Naive thymus-derived CD8-positive, alpha-beta T cell (primary cell): ENCODE measurements around the gene RBM7. TPM values are rescaled to one million over a fixed set of nuclear protein-coding genes. Genes with fewer than 3 reads are reported as not detected.

Source experiments
- ATAC-seq, 2 donors: fragments of 150-1000 bp; cut with Tn5 transposase in 1 of 2; sonication (Bioruptor Pico), chemical (Tn5 transposase) in 1 of 2; 1 replicate in 1 of 2; 2 replicates in 1 of 2; pipeline ENCODE4 v1.10.0; 2021; ENCODE audit warnings: mild to moderate bottlenecking in 2 of 2, moderate library complexity in 2 of 2
- POLR2A ChIA-PET: fragments of 350-600 bp; sonication (Branson Sonifier 250); formaldehyde crosslinking; loops from one replicate; lab custom pipeline; 2021; ENCODE audit warnings: antibody characterized with exemption; lab: Charles Lee
- DNase-seq, 10 donors: peaks; one replicate each; pipeline versions ENCODE4 v3.0.0 to v3.0.0-alpha.2; 2020 to 2022
- H3K27ac Mint-ChIP-seq, 10 donors: one replicate each; pipeline ENCODE4 v1.8.0; 2020 to 2022; ENCODE audit warnings: mild to moderate bottlenecking in 10 of 10, mixed read lengths in 10 of 10, moderate library complexity in 4 of 10, inconsistent platforms in 1 of 10
- H3K27me3 Mint-ChIP-seq, 5 donors: one replicate each; pipeline ENCODE4 v1.8.0; 2021 to 2022; ENCODE audit warnings: mixed read lengths in 5 of 5
- H3K36me3 Mint-ChIP-seq, 3 donors: one replicate each; pipeline ENCODE4 v1.8.0; 2020 to 2022; ENCODE audit warnings: mixed read lengths in 3 of 3, mild to moderate bottlenecking in 2 of 3, inconsistent platforms in 1 of 3
- H3K4me1 Mint-ChIP-seq, 4 donors: one replicate each; pipeline ENCODE4 v1.8.0; 2021 to 2022; ENCODE audit warnings: mixed read lengths in 4 of 4
- H3K4me3 Mint-ChIP-seq, 10 donors: one replicate each; pipeline ENCODE4 v1.8.0; 2020 to 2022; ENCODE audit warnings: mild to moderate bottlenecking in 10 of 10, mixed read lengths in 10 of 10, moderate library complexity in 6 of 10, inconsistent platforms in 1 of 10
- H3K9me3 Mint-ChIP-seq, 9 donors: one replicate each; pipeline ENCODE4 v1.8.0; 2020 to 2022; ENCODE audit warnings: mixed read lengths in 9 of 9, mild to moderate bottlenecking in 3 of 9, inconsistent platforms in 1 of 9, moderate library complexity in 1 of 9
- polyA plus RNA-seq, 3 donors: library from polyadenylated mRNA; unstranded; fragments of 300-500 nt; fragmentation: Illumina TruSeq; gene quantifications; one replicate each; pipeline ENCODE4 v1.2.3, GENCODE V29; 2021
- total RNA-seq, 8 experiments: library from RNA in 2 of 8; stranded (reverse) in 2 of 8; gene quantifications; one replicate each; pipeline ENCODE4 v1.2.3 and lab custom pipeline; 2021 to 2026

Gene RBM7, protein sequence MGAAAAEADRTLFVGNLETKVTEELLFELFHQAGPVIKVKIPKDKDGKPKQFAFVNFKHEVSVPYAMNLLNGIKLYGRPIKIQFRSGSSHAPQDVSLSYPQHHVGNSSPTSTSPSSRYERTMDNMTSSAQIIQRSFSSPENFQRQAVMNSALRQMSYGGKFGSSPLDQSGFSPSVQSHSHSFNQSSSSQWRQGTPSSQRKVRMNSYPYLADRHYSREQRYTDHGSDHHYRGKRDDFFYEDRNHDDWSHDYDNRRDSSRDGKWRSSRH
- total RNA-seq, result 10 to 100 TPM; 46.2 to 46.4 TPM
- 10 to 100 TPM; 13.8 to 34.0 (median 20.3) TPM for polyA plus RNA-seq
- total RNA-seq (lab: John Stamatoyannopoulos, UW), result 18.8 to 39.9 (median 19.8) reads per million in 6 experiments

DNA sequence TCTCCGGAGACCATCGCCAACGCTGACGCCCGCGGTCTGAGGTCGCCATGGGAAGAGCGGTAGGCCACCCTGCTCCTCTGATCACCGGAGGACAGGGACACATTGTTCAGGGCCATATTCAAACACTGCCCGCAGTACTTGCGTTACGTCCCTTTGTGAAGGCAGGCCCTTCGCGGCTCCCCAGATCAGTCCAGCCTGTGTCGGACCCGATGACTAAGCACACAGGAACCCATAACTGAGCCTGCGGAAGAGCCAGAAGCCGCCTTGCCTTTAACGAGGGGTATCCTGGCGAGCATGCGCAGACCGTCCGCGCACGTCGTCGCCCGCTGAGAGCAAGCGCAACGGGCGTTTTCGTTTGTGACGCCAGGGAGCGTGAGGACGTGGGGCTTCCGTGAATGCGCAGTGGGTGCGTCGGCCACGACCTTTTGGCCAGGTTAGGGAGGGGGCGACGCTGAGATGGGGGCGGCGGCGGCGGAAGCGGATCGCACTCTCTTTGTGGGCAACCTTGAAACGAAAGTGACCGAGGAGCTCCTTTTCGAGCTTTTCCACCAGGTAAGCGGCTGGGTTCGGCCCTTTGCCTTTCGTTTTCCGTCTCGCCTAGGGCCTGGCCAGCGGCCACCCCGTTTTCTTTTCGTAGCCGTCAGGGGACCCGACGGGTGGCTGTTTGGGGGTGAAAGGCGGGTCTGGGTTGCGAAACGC is at the start of gene RBM7, which contains the start of gene C11orf71:
RBM7 (plus strand) TSS at position 451 of the 699 bp plus-strand sequence; CDS start at position 457, 6 bp downstream.
C11orf71 (minus strand) TSS at position 296 of the 699 bp plus-strand sequence; CDS start at position 116, 180 bp downstream.
- peak; percentile 93 to 99 (median 97) for DNase-seq
- Mint-ChIP-seq H3K9me3 (no peaks in the 10 kb centered on the region), H3K4me1 (peaks cover 22 to 74% (median 62%) of the 10 kb centered on the region in 4 donors), H3K27me3 (no peaks in the 10 kb centered on the region), H3K27ac (peak within 1 kb of the TSS; percentile 97 to 100 (median 99)), H3K4me3 (peak within 1 kb of the TSS; percentile 93 to 99 (median 97)), H3K36me3 (peaks cover 0 to 26% (median 3%) of the 10 kb centered on the region in 3 donors)
- ATAC-seq, result peak; percentile 89 to 91
- POLR2A ChIA-PET, result interaction anchor here (0.9 to 1.8 kb wide), 3 partner anchors 8 to 40 kb away, joined by 3 to 7 read pairs (median 5); partner anchors contain the start of gene REXO2

DNA sequence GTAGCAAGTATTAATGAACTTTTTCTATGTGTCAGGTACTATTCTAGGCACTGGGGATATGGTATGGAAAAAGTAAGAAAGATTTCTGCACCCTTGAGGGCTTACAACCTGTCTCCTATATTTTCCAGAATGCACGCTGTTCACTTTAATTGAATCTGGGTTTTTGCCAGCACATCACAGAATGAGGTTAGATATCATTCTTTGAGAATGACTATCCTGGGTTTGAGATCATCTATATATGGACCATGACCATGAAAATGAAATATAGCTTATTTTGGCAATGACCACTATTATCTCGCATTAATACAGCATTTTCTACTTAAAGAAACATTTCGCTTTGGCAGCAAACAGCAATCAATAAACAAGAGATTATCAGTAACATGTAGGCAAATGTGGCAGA is 47.0 kb upstream of the RBM7 start:
- Mint-ChIP-seq H3K4me1 (no peaks in the 10 kb centered on the region), H3K4me3 (no peak overlapping the region), H3K9me3 (peaks cover 0 to 5% (median 0%) of the 10 kb centered on the region in 9 donors), H3K27me3 (peaks cover 0 to 8% (median 2%) of the 10 kb centered on the region in 5 donors), H3K27ac (no peak overlapping the region), H3K36me3 (no peaks in the 10 kb centered on the region)
- ATAC-seq (no peak), DNase-seq (no peak)
- POLR2A ChIA-PET, result no interaction called here

DNA sequence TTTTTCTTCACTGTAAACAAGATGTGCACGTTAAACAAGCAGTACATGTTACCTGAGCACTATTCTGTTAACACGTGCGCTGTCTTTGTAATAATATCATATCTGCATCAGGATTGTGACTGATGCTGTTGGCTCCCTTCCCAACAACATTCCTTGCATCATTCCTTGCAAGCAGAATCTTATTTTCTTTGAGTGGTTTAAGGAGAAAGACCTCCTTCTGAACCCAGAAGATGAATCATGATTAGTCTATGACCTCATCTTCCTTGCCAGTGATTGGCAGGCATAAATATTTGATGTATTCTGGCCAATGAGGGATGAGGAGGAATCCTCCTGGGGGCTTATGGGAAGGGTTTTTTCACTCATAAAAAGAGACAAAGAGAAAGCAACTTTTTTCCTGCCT is 46.4 kb upstream of the RBM7 start:
- no peak for DNase-seq

DNA sequence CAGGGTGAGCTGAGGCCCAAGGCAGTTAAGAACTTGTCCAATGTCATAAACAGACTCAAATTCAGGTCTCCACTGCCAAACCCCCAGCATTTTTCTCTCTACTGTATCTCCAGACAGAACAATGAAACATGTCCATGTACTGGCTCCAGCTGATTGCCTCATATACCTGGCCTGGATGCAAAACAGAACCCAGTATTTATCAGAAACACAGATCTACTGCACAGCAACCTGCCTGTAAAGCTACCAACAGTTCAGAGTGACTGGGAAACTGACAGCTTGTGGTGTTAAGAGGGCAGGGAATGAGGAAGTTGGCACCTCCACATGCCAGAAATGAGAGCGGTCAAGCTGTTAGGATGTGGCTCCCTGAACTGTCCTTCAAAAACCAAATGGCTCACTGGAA is 41.8 kb upstream of the RBM7 start:
- Mint-ChIP-seq H3K4me3 (no peak overlapping the region), H3K27ac (no peak overlapping the region), H3K27me3 (peaks cover 0 to 19% (median 7%) of the 10 kb centered on the region in 5 donors), H3K4me1 (no peaks in the 10 kb centered on the region), H3K36me3 (no peaks in the 10 kb centered on the region), H3K9me3 (peaks cover 0 to 5% (median 0%) of the 10 kb centered on the region in 9 donors)
- ATAC-seq, result no peak
- DNase-seq, result no peak
- POLR2A ChIA-PET, result no interaction called here

More for the DNA sequence above, 46.4 kb upstream of the RBM7 start:
- POLR2A ChIA-PET, result no interaction called here
- H3K4me3 Mint-ChIP-seq, result no peak overlapping the region
- no peaks in the 10 kb centered on the region for H3K36me3 Mint-ChIP-seq
- peaks cover 0 to 5% (median 0%) of the 10 kb centered on the region in 9 donors for H3K9me3 Mint-ChIP-seq
- ATAC-seq, result no peak
- no peaks in the 10 kb centered on the region for H3K4me1 Mint-ChIP-seq
- H3K27me3 Mint-ChIP-seq, result peaks cover 0 to 8% (median 7%) of the 10 kb centered on the region in 5 donors
- H3K27ac Mint-ChIP-seq, result no peak overlapping the region

DNA sequence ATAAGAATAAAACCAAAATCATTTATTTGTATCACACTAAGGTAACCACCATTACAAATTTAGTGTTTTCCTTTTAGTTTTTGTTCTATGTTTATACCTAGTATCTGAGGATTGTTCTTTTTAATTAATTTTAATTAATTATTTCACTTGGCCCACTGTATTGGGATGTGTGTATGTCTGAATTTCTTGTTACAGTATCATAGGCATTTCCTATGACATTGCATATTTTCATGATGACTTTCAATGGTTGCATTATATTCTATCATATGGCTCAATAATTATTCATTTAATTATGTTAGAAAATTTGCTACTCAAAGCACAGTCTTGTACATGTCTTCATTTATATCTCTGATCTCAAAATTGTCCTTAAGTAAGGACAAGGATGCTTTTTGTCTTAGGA is 41.1 kb upstream of the RBM7 start:
- Mint-ChIP-seq H3K4me3 (no peak overlapping the region), H3K27ac (no peak overlapping the region), H3K27me3 (peaks cover 0 to 21% (median 7%) of the 10 kb centered on the region in 5 donors), H3K36me3 (no peaks in the 10 kb centered on the region), H3K9me3 (peaks cover 0 to 5% (median 0%) of the 10 kb centered on the region in 9 donors), H3K4me1 (no peaks in the 10 kb centered on the region)
- POLR2A ChIA-PET, result no interaction called here
- DNase-seq (no peak), ATAC-seq (no peak)

DNA sequence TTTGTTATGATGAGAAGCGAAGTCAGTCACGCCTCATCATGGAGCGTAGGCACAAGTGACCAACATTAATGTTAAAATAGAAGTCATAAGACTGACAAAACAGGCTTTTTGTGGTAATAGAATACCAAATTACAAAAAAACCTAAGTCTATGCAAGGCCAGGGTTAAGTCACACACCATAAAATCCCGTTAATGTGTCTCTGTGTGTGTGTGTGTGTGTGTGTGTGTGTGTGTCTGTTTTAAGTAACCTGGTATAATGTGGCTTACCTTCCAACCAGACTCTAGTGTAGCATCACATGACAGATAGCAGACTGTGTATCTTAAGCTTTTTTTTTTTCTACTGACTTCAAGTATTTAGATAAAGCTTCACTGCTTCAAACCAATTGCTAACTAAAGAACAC is 38.1 kb upstream of the RBM7 start:
- Mint-ChIP-seq H3K27ac (no peak overlapping the region), H3K9me3 (no peaks in the 10 kb centered on the region), H3K36me3 (no peaks in the 10 kb centered on the region), H3K4me3 (no peak overlapping the region), H3K4me1 (no peaks in the 10 kb centered on the region), H3K27me3 (peaks cover 0 to 30% (median 16%) of the 10 kb centered on the region in 5 donors)
- ATAC-seq (no peak), DNase-seq (no peak)
- POLR2A ChIA-PET, result no interaction called here

DNA sequence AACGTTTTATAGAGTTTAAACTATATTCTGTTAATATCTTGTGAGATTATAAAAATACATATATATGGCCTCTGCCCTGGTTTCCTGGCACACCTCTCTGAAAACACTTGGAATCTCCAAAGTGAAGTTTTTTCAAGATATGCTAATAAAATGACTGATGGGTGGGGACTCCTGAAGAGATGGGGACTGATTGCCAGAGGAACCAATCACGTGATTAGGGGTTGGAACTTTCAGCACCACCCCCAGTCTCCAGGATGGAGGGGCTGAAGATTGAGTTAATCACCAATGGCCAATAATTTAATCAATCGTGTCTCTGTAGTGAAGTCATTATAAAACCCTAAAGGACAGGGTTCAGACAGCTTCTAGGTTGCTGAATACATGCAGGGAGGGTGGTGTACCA is 37.5 kb upstream of the RBM7 start:
- POLR2A ChIA-PET, result no interaction called here
- H3K9me3 Mint-ChIP-seq, result no peaks in the 10 kb centered on the region
- DNase-seq, result no peak

DNA sequence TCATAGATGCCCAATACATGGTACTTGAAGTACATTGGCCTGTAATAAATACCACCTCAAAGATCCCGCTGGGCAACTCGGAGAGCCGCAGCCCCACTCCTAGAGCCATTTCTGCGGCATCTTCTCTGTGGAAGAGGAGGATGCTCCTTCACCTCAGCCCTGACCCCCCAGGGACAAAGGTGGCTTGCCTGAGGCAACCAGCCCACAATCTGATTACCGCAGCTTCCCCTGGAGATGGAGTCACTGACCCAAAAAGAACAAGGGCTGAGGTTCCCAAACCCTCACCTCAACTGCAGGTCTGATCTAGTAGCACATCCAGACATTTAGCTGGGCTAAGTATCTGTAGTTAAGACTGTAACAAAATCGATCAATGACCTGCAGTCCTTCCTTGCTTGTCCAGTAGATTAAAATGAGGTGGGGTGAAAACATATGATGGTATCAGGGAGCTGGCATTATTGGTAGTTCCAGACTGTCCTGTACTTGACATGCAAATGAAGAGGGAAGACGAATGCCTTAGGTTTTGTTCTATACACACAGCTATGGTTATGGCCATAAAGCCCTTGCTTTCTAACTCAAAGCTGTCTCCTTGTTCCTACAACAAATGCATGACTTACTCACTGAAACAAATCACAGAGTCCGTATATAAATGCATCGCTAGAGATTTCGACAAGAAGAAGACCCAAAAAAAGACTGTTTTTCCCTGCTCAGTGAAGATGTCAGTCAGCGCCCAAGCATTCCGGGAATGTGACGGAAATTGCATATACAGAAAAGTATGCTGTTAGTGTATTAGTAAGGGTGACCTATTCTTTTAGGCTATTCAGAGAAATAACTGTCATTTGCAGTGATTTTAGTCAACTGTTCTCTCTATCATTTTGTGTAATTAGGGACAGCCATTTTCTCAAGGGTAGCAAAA is 33.9 kb upstream of the RBM7 start:
- H3K27ac Mint-ChIP-seq, result no peak overlapping the region
- no peaks in the 10 kb centered on the region for H3K9me3 Mint-ChIP-seq
- H3K4me1 Mint-ChIP-seq, result no peaks in the 10 kb centered on the region
- peaks cover 7 to 29% (median 12%) of the 10 kb centered on the region in 5 donors for H3K27me3 Mint-ChIP-seq
- no peaks in the 10 kb centered on the region for H3K36me3 Mint-ChIP-seq
- no peak overlapping the region for H3K4me3 Mint-ChIP-seq
- ATAC-seq, result no peak
- DNase-seq, result no peak
- POLR2A ChIA-PET, result no interaction called here

More for the DNA sequence above, 37.5 kb upstream of the RBM7 start:
- no peak for ATAC-seq
- peaks cover 0 to 30% (median 10%) of the 10 kb centered on the region in 5 donors for H3K27me3 Mint-ChIP-seq
- no peak overlapping the region for H3K4me3 Mint-ChIP-seq
- no peak overlapping the region for H3K27ac Mint-ChIP-seq
- H3K36me3 Mint-ChIP-seq, result no peaks in the 10 kb centered on the region
- no peaks in the 10 kb centered on the region for H3K4me1 Mint-ChIP-seq

DNA sequence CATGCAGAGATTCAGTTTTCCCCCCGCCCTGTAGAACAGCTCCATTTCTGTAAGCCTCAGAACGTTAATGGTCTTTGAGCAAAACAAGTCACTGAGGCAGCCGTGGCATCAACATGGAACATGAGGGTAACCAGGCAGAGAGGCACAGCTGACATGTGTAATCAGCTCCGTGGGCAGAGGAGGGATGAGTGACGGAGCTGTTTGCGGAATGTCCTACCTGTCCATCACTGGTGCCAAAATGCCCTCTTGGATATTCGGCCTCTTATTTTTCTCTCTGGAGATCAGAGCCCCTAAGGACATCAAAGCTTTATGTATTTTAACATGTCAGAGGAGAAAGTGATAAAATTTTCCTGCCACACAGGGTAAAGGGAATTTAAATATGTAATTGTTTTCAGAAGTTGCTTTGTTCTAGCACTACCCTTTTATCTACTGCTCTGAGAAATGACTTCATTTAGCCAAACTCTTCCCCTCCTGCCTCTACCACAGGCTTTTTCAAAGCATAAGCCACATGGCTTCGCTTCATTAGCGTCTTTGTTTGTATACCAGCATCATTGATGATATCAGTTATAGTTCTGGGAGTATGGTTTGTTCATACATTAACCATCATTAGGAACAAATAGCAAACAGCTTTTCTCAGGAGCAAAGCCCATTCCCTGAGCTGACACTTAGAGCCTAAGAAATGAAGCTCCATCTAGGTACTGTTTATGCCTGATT is 33.1 kb upstream of the RBM7 start:
- ATAC-seq (no peak), DNase-seq (no peak)
- H3K27ac Mint-ChIP-seq, result no peak overlapping the region
- H3K36me3 Mint-ChIP-seq, result no peaks in the 10 kb centered on the region
- peaks cover 10 to 37% (median 18%) of the 10 kb centered on the region in 5 donors for H3K27me3 Mint-ChIP-seq
- H3K4me3 Mint-ChIP-seq, result no peak overlapping the region
- POLR2A ChIA-PET, result no interaction called here
- H3K4me1 Mint-ChIP-seq, result no peaks in the 10 kb centered on the region
- H3K9me3 Mint-ChIP-seq, result no peaks in the 10 kb centered on the region

DNA sequence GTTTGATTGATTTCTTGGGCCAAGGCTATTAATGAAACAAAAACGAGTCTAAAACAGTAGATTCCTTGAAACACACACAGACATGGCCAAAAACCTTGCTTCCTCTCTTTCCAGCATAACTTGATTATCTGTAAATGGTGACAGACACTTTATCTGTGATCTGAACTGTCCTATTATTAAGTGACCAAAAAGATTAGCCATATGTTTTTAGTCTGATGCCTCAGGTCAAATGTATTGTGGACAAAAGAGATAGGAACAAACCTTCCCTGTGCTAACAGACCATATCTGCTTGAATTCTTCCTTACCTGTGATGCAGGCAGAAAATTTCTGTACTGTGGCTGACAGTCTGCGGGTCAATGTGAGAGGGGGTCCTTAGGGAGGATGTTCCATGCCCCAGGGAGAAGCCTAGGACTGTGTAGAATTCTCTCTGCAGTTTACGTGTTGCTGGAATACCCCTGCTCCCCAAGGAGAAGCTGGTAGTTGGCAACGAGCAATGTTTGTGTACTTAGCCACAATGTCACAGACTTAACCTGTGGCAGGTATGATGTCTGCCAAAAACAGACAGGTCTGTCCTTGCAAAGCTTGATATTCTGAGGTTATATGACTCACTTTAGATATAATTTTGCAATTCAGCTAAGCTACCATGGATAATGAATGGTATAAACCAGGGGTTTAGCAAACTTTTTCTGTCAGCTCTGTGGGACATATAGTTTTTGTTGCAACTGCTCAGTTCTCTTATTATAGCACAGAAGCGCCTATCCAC is 31.4 kb upstream of the RBM7 start:
- Mint-ChIP-seq H3K27ac (no peak overlapping the region), H3K9me3 (no peaks in the 10 kb centered on the region), H3K4me1 (no peaks in the 10 kb centered on the region), H3K27me3 (peaks cover 10 to 39% (median 18%) of the 10 kb centered on the region in 5 donors), H3K36me3 (no peaks in the 10 kb centered on the region), H3K4me3 (no peak overlapping the region)
- POLR2A ChIA-PET, result no interaction called here
- ATAC-seq (no peak), DNase-seq (no peak)

DNA sequence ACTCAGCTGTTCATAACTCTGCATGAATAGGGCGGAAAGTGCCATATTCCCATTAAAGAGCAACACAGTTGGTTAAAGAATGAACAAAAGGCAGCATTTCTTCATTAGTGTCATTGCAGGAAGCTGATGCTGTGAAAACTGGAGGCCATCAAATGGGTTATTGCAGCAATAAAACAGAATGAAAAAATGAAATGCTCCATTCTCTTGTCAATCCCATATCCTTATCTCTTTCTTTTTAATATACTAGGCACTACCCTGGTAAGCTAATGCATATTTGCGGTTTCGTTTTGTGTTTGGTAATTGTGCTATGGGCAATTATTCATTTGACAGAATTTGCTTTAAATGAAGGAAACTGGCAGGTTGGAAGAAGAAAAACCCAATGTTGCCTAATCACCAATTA is 25.4 kb upstream of the RBM7 start:
- Mint-ChIP-seq H3K36me3 (no peaks in the 10 kb centered on the region), H3K4me3 (no peak overlapping the region), H3K27ac (no peak overlapping the region), H3K27me3 (peaks cover 7 to 23% (median 11%) of the 10 kb centered on the region in 5 donors), H3K4me1 (peaks cover 0 to 6% (median 2%) of the 10 kb centered on the region in 4 donors), H3K9me3 (no peaks in the 10 kb centered on the region)
- POLR2A ChIA-PET, result no interaction called here
- no peak for DNase-seq
- no peak for ATAC-seq
